Hypothalamus (tissue), 51 donors: ENCODE data around the gene WDR13.

Experiments used
- DNase-seq, 51 donors: peaks; one replicate each; lab custom pipeline; 2025; lab: John Stamatoyannopoulos, UW

WDR13 gene

GRCh38 chrX:48591255-48591791 lies 6.0 kb upstream of the WDR13 start:
- no peak for DNase-seq

GRCh38 chrX:48592971-48593370 lies 4.3 kb upstream of the WDR13 start:
- DNase-seq, result no peak

GRCh38 chrX:48595929-48596328 lies 1.4 kb upstream of the WDR13 start:
- DNase-seq, result no peak

DNA sequence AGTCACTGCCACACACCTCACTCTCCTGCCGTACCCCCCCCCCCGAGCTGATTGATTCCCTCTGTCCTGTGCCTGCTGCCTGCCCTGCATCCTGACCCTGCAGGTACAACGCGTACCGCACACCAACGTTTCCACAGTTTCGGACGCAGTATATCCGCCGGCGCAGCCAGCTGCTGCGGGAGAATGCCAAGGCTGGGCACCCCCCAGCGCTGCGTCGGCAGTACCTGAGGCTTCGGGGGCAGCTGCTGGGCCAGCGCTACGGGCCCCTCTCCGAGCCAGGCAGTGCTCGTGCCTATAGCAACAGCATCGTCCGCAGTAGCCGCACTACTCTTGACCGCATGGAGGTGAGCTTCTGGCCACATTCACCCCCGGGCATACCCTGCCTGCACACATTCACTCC lies 1.3 kb downstream of the WDR13 start:
- DNase-seq, result peak in 1 of 51 donors; percentile 3

GRCh38 chrX:48599341-48599740 lies 2.0 kb downstream of the WDR13 start:
- DNase-seq, result no peak

GRCh38 chrX:48600226-48600625 lies 2.9 kb downstream of the WDR13 start:
- no peak for DNase-seq

- DNase-seq, result no peak
These were observed 4.6 kb downstream of the WDR13 start for GRCh38 chrX:48601741-48602394.

DNA sequence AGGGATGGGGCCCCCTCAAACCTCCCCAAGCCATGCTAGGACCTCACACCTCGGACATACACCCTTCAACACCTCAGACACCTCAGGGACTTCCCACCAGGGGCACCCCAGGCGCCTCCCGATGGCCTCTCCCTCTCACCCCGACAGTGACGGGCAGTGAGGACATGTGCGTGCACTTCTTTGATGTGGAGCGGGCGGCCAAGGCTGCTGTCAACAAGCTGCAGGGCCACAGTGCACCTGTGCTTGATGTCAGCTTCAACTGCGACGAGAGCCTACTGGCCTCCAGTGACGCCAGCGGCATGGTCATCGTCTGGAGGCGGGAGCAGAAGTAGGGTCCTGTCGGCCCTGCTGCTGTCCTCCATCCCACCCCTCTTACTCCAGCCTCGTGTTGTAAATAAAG lies 7.4 kb downstream of the WDR13 start:
- DNase-seq, result no peak

GRCh38 chrX:48606091-48606490 lies 8.8 kb downstream of the WDR13 start:
- DNase-seq, result no peak

DNA sequence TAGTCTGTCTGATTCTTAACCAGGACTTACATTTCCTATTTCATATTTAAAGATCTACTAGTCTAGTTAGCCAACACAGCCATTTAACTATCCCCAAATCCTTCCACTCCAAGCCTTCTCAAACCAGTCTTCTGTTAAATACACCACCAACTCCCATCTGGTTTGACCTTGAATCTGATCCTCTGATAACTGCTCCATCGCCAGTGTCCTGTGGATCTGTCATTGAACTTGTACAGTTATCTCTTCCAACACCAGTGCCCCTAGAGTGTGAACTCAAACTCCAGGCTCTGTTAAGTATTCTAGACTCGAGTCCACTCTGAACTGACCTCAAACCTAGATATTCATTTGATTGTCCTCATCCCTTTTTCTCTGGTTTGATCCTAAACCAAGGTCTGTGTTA lies 14.4 kb downstream of the WDR13 start:
- no peak for DNase-seq

- DNase-seq, result no peak
These were observed 16.3 kb downstream of the WDR13 start for GRCh38 chrX:48613502-48614160.

DNA sequence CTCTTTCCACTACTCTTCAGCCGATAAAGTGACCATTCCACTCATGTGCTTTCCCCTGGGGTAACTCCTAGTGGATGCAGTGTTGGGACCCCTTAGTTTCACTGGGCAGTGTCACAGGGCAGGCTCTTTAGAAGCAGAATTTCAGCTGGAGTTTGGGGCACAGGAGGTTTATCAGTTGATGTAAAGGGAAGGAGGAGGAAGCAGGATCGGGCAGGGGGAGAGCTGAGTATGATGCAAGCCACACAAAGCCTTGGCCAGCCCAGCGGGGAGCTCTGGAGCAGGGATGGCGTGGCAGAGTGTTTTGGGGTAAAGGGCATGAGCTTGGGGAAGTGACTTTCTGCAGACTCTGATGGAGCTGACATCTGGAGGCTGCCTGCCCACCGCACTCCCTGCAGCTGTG lies 19.3 kb downstream of the WDR13 start:
- no peak for DNase-seq

GRCh38 chrX:48617542-48618340 lies 20.4 kb downstream of the WDR13 start:
- DNase-seq, result no peak

DNA sequence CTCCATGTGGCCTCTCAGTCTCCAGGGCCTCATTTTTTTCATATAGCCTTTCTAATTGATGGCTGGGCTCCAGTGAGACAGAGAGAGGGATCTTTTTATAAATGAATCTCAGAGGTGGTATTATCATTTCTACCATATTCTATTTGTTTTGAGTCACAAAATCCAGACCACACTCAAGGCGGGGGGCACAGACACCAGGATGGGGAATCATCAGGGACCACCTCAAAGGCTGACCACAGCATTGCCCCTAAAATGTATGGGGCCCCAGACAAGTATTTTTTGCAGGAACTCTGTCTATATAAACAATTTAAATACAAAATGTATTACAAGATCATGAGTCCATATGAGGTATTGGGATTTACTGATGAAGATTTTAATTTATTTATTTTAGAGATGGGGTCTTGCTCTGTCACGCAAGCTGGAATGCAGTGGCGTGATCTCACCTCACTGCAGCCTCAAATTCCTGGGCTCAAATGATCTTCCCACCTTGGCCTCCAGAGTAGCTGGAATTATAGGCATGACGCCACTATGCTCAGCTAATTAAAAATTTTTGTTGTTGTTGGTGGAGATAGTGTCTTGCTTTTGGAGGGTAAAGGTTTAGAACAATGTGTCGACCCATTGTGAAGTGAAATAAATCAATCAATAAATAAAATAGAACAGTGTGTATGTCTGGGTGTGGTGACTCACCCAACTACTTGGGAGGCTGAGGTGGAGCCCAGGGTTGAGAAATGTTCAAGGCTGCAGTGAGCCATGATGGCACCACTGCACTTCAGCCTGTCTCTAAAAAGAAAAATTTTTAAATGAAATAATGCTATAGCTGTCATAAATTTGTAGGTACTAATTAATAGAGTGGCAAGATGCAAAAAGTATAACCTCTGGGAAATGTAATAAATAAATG lies 29.4 kb downstream of the WDR13 start:
- DNase-seq, result no peak

- peak in 44 of 51 donors; percentile 0 to 76 (median 37) for DNase-seq
These were observed 34.2 kb downstream of the WDR13 start for GRCh38 chrX:48631376-48632090.

GRCh38 chrX:48632207-48632606 lies 34.9 kb downstream of the WDR13 start:
- no peak for DNase-seq

GRCh38 chrX:48636301-48636700 lies 39.0 kb downstream of the WDR13 start:
- no peak for DNase-seq

DNA sequence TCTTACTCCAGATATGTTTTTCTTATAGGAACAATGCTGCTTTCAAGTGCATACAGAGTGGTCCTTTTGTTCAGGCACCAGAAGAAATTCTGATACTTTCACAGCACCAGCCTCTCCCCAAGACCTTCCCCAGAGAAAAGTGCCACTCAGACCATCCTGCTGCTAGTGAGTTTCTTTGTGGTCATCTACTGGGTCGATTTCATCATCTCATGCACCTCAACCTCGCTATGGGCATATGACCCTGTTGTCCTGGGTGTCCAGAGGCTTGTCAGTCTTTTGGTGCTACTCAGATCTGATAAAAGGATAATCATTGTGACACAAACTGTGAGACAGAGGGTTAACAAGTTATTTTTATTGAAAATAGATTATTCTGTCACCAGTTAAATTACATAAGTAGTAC lies 39.5 kb downstream of the WDR13 start:
- DNase-seq, result no peak

GRCh38 chrX:48645669-48646068 lies 48.4 kb downstream of the WDR13 start:
- DNase-seq, result no peak

GRCh38 chrX:48648336-48648751 lies 51.1 kb downstream of the WDR13 start:
- DNase-seq, result peak in 35 of 51 donors; percentile 1 to 64 (median 18)
